Glutamatergic neuron (in vitro differentiated cells): Measurements from ENCODE around the gene PLCL2. TPM values are rescaled to one million over a fixed set of nuclear protein-coding genes. Genes with fewer than 3 reads are reported as not detected.

ENCODE experiments used
- DNase-seq: peaks from one replicate; pipeline ENCODE4 v3.0.0; 2022
- H3K27ac Mint-ChIP-seq: one replicate; pipeline ENCODE4 v1.8.0; 2020; ENCODE audit warnings: mild to moderate bottlenecking, mixed read lengths, inconsistent platforms; ENCODE audit not compliant: unreplicated experiment
- H3K27me3 Mint-ChIP-seq: one replicate; pipeline ENCODE4 v1.8.0; 2020; ENCODE audit warnings: mild to moderate bottlenecking, moderate library complexity, mixed read lengths, inconsistent platforms; ENCODE audit not compliant: unreplicated experiment
- H3K36me3 Mint-ChIP-seq: one replicate; pipeline ENCODE4 v1.8.0; 2020; ENCODE audit warnings: mild to moderate bottlenecking, mixed read lengths, inconsistent platforms; ENCODE audit not compliant: unreplicated experiment
- H3K4me1 Mint-ChIP-seq: one replicate; pipeline ENCODE4 v1.8.0; 2020; ENCODE audit warnings: mild to moderate bottlenecking, low read depth, mixed read lengths, inconsistent platforms; ENCODE audit not compliant: unreplicated experiment
- H3K4me3 Mint-ChIP-seq: one replicate; pipeline ENCODE4 v1.8.0; 2020; ENCODE audit warnings: mild to moderate bottlenecking, mixed read lengths, inconsistent platforms; ENCODE audit not compliant: unreplicated experiment
- H3K9me3 Mint-ChIP-seq: one replicate; pipeline ENCODE4 v1.8.0; 2020; ENCODE audit warnings: mild to moderate bottlenecking, moderate library complexity, mixed read lengths, inconsistent platforms; ENCODE audit not compliant: unreplicated experiment
- CTCF ChIP-seq: fragments of 200-600 bp; sonication (generic); IDR thresholded peaks from one replicate; pipeline ENCODE4 v1.5.0; 2021; ENCODE audit not compliant: partially characterized antibody, unreplicated experiment
- total RNA-seq: library from RNA; stranded (reverse); fragmentation: NEBNext Ultra II Directional; extraction: Animal tissue kit (Norgen Biotek cat#: 25700); gene quantifications from one replicate; pipeline ENCODE4 v1.2.1, GENCODE V29; 2021; ENCODE audit not compliant: unreplicated experiment

PLCL2 gene
- total RNA-seq, 1 donor from 2014 or later, result 71.1 TPM

- no peak for TF ChIP-seq CTCF
- DNase-seq, result no peak
- no peak overlapping the region for H3K27ac Mint-ChIP-seq
- H3K4me3 Mint-ChIP-seq, result no peak overlapping the region
- peaks cover 8% of the 10 kb centered on the region for H3K36me3 Mint-ChIP-seq
- H3K27me3 Mint-ChIP-seq, result peaks cover 6% of the 10 kb centered on the region
- no peaks in the 10 kb centered on the region for H3K4me1 Mint-ChIP-seq
- H3K9me3 Mint-ChIP-seq, result peaks cover 3% of the 10 kb centered on the region
These were observed 250.9 kb downstream of the PLCL2 start for GRCh38 chr3:17135696-17136095.

- H3K27me3 Mint-ChIP-seq, result peaks cover 6% of the 10 kb centered on the region
- H3K27ac Mint-ChIP-seq, result no peak overlapping the region
- DNase-seq, result no peak
- no peaks in the 10 kb centered on the region for H3K4me1 Mint-ChIP-seq
- peaks cover 8% of the 10 kb centered on the region for H3K36me3 Mint-ChIP-seq
- H3K9me3 Mint-ChIP-seq, result peaks cover 3% of the 10 kb centered on the region
- no peak overlapping the region for H3K4me3 Mint-ChIP-seq
- no peak for TF ChIP-seq CTCF
These were observed 251.5 kb downstream of the PLCL2 start for GRCh38 chr3:17136136-17136721.

- Mint-ChIP-seq H3K4me1 (no peaks in the 10 kb centered on the region), H3K9me3 (peaks cover 3% of the 10 kb centered on the region), H3K27ac (no peak overlapping the region), H3K27me3 (peaks cover 3% of the 10 kb centered on the region), H3K36me3 (peaks cover 8% of the 10 kb centered on the region), H3K4me3 (no peak overlapping the region)
- no peak for DNase-seq
- TF ChIP-seq CTCF, result no peak
These were observed 252.6 kb downstream of the PLCL2 start for GRCh38 chr3:17137321-17137826.

GRCh38 chr3:17138246-17139039 is 253.7 kb downstream of the PLCL2 start:
- Mint-ChIP-seq H3K27ac (no peak overlapping the region), H3K4me1 (no peaks in the 10 kb centered on the region), H3K36me3 (peaks cover 8% of the 10 kb centered on the region), H3K4me3 (no peak overlapping the region), H3K9me3 (peaks cover 3% of the 10 kb centered on the region), H3K27me3 (peaks cover 6% of the 10 kb centered on the region)
- no peak for TF ChIP-seq CTCF
- DNase-seq, result no peak
